Astrocyte of the hippocampus (primary cell): ENCODE measurements around the gene FARP1.
A peak's percentile ranks its signal among the peaks of the same experiment; 100 is the strongest.

ENCODE experiments used
- DNase-seq: peaks from one replicate; pipeline ENCODE4 v3.0.0; 2011; ENCODE audit warnings: low read depth, low spot score

FARP1 gene

DNA sequence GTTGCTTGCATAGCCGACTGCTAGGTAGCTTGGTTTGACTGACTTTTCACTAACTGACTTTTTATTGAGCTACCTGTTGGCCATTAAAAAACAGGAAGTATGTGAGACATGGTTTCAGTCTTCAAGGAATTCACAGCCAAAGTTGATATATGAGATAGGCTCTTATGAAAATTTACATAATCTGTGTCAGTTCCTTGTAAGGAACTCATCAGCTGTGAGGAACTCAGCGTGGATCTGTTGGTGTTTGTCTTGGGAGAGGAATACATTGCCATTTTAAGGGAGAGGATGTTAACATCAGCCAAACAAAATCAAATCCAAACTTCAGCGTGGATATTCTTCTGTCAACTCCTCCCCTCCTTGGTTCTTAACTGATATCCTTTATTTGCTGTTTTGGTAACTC lies 32.1 kb downstream of the FARP1 start:
- no peak for DNase-seq

DNA sequence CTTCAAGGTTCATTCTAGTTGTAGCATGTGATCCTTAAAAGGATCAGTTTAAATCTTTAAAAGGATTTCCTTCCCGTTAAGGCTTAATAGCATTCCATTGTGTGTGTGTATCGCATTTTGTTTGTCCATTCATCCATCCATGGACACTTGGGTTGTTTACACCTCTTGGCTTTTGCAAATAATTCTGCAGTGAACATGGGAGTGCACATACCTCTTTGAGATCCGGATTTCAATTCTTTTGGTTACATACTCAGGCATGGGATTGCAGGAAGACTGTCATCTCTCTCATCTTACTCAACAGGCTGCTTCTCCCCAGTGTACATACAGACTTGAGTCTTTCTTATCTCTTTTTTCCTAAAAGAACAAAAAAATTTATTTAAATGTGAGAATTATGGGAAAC lies 32.9 kb downstream of the FARP1 start:
- DNase-seq: peak; percentile 50

DNA sequence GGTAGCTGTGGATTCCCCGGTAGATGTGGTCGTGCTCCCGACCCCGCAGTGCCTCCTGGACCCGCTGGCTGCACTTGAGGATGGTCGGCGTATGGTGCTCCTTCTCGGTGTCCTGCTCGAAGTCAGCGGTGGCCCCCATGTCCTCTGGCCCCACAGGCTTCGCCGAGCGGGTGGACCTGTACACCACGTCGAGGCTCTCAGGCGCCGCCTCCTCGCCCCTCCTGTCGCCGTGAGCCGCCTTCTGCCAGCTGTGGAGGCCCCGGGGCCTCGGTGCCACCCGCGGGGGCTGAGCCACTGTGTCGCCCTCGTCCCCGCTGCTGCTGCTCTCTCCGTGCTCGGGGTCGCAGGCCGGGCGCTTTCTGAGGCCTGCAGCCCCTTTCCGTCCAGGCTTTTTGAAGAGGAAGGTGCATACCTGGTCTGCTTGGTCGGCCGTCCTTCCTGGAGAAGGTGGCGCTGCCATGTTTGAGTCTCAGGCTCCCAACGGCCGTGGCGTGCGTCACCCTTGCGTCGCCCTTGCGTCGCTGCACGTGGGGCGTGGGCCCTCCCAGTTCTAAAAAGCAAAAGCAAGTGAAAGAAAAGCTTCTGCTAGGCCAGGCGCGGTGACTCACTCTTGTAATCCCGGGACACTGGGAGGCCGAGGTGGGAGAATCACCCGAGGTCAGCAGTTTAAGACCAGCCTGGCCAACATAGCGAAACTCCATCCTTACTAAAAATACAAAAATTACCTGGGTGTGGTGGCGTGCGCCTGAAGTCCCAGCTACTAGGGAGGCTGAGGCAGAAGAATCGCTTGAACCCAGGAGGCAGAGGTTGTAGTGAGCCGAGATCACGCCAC lies 34.1 kb downstream of the FARP1 start, which contains the start of gene RNF113B:
Gene RNF113B, minus strand, starts transcription at position 493 of the 832 bp plus-strand sequence. Its CDS starts 33 bp downstream, at position 460.
- DNase-seq: no peak

DNA sequence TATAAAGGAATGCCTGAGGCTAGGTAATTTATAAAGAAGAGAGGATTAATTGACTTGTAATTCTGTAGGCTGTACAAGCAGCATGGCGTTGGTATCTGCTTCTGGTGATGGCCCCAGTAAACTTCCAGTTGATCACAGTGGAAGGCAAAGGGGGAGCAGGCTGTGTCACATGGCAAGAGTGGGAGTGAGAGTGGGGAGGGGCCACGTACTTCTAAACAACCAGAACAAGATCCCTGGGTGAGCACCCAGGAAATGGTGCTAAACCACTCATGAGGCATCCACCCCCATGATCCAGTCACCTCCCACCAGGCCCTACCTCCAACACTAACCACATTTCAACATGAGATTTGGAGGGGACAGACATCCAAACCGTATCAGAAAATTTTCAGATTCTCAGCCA lies 37.2 kb downstream of the FARP1 start:
- DNase-seq: no peak

DNA sequence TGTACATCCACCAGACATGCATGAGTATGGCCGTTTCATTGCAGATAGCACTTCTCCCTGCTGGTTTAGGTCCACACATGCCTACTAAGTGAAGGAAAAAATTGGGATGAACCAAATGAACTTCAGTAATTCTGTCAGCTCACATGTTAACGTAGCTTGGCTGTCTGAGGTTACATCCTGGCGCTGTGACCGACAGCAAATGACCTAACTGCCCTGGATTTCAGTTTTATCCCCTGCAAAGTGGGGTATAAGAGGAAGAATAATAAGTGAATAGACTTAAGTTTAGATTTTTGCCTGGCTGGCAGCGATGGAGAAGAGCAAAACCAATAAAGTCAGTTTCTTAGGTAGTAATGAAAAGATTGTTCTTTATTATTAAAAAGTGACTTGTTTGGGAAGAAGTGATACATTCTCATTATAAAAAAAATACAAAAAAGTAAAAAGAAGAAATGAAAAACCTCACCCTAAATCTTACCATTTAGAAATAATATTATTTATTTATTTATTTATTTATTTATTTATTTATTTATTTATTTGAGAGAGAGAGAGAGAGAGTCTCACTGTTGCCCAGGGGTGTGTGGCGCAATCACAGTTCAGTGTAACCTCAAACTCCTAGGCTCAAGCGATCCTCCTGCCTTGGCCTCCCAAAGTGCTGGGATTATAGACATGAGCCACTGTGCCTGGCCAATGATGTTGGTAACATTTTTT lies 38.4 kb downstream of the FARP1 start:
- DNase-seq: peak; percentile 58

DNA sequence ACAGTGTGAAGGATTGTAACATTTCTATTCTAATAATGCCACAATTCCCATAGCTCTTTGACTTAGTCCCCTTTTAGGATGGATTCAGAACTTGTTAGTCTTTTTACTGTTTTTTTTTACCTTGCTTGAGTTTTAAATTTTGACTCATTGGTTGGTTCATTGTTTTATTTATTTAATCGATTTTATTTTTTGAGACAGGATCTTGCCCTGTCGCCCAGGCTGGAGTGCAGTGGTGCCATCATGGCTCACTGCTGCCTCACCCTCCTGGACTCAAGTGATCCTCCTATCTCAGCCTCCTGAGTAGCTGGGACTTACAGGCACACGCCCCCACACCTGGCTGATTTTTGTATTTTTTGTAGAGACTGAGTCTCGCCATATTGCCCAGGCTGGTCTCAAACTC lies 39.3 kb downstream of the FARP1 start:
- DNase-seq: no peak

DNA sequence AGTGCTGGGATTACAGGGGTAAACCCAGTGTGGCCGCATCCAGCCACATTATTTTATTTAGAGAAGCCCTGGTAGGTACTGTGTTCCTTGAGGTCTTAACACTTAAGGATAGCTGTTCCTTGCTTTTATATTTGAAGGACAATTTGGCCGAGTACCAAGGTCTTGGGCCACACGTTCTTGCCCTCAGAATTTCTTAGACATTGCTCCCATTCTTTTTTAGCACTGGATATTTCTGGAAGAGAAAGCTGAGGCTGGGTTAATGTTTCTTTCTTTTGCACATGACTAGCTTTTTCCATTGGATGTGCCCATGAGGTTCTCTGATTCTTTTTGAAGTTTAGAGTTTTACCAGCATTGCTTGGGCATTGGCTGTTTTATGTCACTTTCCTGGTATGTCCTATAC lies 39.7 kb downstream of the FARP1 start:
- DNase-seq: peak; percentile 77

DNA sequence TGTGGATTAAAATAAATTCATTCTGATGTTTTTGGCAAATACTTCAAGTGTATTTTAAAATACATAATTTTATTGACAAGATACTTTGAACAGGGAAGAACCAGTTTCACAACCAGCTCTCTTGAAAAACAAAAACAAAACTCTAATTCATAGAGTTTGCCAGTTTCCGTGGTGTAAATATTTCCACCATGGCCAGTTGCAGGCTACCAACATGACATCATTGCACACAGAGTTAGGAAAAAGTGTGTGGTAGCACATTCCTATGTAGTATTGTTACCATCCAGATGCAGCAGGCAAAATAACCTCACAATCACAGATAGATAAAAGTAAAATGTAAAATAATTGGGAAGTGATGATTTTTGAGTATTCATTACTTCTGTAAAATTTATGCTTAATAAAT lies 41.9 kb downstream of the FARP1 start:
- DNase-seq: peak; percentile 59

DNA sequence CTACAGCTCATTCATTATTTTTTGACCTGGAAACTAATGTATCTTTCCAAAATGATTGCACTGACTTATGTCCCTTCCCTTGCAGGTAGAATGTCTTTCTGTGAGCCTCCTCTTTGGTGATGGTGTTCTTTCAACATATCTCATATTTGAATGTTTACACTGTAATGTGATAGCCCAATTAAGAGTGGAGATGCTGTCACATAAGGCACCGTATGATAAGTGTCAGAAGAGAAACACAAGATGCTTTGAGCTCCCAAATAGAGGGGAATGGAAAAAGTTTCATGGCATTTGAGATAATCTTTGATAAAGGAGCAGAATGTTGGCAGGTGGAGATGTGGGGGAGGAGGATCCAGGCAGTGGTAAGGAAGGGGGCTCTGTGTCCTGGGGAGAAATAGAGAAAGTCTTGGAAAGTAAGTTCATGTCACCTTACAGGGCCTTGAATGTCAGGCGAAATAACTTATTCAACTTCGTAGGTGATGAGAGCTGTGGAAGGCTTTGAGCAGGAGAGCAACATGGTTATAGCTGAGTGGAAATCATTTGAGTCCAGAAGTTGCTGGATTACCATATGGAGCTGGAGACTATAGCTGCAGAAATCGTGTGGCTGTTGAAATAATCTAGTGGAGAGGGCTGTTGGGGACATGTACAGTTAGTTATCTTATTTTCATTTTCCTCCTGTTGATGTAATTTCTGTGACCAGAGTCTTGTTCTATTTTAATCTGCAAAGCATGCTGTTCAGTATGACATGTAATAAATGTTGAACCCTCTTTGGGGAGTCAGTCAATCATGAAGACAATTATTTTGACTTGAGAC lies 44.5 kb downstream of the FARP1 start:
- DNase-seq: no peak

DNA sequence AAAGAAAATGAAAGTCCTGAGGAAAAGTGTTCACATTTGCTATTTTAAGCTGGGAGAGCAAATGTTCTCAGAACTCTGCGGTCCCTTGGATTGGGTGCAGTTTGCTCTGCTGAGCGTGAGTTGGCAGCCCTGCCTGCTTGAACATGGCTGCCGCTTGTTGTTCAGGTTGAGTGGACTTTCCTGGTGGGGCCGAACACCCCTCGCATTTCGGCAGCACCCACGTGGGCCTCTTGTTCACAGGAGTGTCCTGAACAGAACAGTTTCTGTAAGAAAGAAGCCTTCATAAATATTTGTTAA lies 45.0 kb downstream of the FARP1 start:
- DNase-seq: no peak

DNA sequence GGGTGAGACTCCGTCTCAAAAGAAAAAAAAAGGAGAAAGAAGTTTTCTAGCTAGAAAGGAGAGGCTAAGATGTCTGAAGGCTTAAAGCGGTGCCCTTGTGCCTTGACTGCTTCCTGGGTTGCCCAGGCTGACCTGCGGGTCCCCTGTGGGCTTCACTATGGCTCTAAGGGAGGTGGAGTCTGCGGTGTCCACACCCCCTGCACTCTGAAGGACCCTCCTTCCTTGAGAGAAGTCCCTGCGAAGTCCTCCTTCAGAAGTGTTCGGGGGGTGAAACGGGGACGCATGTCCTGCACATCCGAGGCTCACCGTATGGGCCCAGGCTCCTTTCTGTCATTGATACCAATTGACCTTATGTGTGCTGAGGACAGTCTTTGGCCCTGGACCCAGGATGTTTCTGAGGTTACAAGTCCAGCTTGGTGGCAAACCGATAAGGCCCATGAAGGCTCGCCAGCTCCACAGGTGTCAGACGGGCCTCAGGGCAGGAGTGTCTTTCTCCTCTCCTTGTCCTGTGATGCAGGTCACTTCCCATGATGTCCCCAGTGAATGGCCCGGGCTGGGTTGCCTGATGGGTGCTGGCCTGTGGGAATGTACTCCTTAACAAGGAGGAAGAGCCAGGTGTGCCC lies 45.8 kb downstream of the FARP1 start:
- no peak for DNase-seq

DNA sequence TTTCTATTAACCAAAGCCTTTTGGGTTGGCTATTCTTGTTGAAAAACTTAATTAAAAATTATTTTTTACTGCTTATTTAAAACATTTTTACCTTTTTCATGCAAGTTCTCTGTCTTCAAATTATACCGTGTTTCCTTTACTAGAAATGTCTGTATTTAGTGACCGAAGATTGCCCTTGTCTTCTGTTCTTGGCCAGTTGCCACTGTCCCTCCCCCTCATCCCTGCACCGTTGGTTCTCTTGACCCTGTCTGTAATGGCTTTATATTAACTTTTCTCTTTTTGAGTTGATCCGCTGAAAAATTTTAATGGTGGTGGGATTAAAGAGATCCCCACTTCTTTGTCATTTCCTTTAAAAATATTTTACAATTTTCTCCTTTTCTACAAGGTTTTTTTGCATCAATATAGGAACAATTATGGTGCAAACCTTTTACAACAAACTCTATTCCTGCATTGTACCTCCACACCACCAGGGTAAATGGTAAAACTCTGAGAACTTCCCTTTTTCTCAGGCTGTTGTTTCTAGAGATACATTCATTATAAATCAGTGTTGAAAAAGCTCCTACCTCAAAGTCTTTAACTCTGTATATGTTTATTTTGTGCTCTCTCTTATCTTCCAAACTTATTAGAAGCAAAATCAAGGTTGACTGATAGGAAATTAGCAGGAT lies 47.1 kb downstream of the FARP1 start:
- DNase-seq: no peak

DNA sequence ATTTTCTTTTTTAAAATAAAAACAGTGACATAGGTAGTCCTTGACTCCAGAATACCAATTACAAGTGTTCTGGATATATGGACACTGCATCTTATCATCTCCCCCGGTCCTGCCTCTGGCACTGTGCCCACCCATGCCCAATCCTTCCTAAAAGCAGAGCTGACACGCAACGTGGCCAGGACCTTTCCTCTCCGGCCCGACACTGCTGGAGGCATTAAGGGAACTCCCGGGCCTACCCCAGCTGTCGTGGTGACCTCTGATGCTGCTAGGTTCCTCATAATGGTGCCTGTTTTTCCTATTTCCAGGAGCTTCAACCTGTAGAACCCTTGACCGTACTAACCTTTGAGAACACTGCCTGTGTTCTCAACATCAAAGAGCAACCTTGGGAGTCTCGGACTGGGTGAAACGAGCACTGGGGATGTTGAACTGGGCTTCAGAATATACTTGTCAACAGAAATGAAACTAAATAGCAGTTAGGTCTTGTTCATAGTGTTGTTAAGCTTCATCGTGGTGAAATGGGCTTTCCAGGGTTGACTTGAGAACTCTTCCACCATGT lies 48.1 kb downstream of the FARP1 start:
- no peak for DNase-seq

DNA sequence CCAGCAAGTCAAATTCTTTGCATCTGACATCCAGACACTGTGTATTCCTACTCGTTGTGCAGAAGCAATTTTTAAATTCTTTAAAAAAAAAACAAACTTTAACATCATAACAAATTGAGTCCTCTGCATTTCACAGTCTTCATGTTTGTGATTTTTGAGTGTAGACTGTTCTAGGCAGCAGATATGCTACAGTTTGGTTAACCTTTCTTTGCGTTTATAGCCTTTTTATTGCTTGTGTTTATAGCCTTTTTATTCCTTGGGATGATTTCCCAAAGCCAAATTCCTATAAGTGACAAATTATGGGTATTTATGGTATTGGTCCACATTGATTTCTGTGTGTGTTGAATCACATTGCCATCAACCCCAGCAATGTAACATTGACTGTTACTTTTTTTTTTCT lies 49.1 kb downstream of the FARP1 start:
- no peak for DNase-seq

DNA sequence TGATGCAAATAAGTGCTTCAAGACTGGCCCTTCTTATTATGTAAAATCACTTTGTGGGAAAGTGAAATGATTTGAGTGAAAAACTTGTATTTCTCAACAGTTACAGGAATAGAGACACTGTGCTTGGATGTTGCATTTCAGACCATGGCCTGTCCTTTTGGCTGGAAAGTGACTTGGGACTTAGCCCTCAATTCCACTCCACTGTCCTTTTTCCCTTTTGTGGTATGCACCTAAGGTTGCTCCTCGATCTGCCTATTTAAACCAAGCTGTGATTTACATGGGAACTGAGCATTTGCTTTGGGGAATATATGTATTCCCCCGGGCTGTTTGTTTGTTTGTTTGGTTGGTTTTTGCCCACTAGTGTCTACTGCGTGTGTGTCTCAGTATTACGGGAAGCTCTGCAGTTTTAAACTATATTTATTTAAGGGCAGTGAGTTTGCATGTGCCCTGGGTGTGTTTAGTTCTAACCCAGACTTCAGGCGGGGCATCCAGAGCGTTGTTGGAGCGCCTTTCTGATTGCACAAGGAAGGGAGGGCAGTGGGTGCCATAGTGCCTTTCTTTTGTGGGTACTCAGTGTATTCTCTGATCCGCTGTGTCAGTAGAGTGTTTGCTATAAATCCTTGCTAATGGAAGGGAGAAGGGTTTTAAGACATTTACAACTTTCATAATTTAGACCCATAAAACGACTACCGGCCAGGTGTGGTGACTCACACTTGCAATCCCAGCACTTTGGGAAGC lies 52.3 kb downstream of the FARP1 start:
- DNase-seq: no peak

DNA sequence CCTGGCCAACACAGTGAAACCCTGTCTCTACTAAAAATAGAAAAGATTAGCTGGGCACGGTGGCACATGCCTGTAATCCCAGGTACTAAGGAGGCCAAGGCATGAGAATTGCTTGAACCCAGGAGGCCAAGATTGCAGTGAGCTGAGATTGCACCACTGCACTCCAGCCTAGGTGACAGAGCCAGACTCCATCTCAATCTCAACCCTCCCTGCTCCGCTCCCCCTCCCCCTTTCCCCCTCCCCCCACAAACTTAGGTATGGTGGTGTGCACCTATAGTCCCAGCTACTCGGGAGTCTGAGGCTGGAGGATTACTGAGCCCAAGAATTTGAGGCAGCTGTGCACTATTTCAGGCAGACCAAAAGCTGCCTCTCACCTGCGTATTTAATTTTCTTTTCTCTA lies 55.8 kb downstream of the FARP1 start:
- no peak for DNase-seq

DNA sequence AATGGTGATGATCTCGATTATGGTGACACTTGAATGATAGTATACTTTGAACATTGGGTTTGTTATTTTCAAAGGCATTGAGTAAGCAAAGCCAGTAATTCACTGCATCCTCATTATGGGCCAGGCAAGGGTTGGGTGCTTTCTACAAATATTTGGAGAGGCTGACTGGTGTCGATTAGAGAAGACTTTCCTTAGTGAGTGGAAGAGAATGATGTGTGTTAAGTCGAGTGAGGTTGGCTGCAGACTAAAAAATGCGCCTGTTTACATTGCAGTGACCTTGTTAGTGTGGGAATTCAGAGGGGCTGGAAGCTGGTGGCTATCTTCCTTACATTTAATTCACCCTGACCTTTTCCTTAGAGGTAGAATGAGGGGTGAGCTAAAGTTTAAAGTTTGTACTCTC lies 56.6 kb downstream of the FARP1 start:
- no peak for DNase-seq

DNA sequence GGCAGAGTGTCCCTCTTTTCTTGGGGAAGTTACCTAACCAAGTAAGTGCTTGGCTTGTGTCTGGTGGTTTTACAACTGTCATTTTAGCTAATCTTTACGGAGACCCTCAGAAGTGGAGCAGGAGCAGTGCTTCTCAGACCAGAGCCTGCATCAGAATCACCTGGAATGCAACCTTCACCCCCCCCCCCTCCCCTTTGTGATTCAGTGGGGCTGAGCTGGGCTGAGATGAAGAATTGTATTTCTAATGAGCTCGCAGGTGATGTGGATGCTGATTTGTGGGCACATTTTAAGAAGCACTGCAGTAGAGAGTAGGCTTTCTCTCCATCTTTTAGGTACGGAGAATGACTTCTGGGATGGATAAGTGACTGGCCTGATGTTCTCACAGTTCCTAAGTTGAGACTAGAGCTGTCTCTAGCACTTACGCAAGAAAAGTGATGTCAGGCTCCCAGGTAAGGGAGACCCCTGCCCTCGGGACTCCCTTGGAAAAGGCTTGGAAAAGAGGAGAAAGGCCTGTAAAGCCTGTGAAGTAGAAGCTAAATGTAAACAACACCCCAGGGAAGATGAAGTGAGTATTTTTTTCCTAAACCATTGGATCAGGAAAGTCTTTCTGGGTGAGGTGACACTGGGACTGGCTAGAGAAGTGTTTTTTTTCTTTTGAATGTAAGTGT lies 57.5 kb downstream of the FARP1 start:
- no peak for DNase-seq

DNA sequence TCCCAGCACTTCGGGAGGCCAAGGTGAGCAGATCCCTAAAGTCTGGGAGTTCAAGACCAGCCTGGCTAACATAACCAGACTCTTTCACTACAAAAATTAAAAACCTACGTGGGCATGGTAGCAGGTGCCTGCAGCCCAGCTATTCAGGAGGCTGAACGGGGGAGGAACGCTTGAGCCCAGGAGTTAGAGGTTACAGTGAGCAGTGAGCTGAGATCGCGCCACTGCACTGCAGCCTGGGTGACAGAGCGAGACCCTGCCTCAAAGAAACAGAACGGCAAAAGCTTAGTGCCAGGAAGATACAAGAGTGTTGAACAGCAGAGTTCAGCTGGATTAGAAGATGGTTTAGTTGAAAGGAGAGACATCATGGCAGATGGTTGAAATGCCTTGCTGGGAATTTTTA lies 58.3 kb downstream of the FARP1 start:
- DNase-seq: no peak

DNA sequence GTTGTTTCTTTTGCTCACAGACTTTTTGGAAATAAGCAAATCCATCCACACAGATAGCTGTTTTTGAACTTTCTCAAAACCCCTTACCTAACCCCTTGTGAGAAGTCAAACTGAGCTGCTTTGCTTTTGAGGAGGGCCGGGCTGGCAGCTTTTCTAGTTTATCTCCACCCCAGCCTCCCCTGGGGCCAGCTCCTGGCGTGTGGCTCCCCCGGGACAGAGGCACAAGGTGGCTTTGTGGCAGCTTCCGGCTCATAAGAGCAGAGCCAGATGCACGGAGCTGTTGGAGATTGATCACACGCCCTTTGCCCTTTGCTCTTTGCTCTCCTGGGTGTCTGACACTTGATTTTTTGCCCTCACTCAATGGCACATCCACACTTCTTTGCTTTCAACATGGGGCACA lies 59.1 kb downstream of the FARP1 start:
- no peak for DNase-seq
